Mesendoderm (in vitro differentiated cells): ENCODE results near the gene MBD5.
A peak's percentile ranks its signal among the peaks of the same experiment; 100 is the strongest.

ENCODE experiments used
- DNase-seq: peaks from one replicate; pipeline ENCODE4 v3.0.0; 2013
- H2AK5ac ChIP-seq: 2 replicates; pipeline ENCODE4 v1.6.1; 2013; ENCODE audit warnings: low read length, inconsistent platforms
- H2BK120ac ChIP-seq: 2 replicates; pipeline ENCODE4 v1.6.1; 2013; ENCODE audit warnings: low read depth, mild to moderate bottlenecking, low read length, moderate library complexity, mixed read lengths
- H2BK15ac ChIP-seq: replicated peaks from 2 replicates; pipeline ENCODE4 v1.6.1; 2013; ENCODE audit warnings: low read depth, mild to moderate bottlenecking, moderate library complexity
- H2BK5ac ChIP-seq: 2 replicates; pipeline ENCODE4 v1.6.1; 2013; ENCODE audit warnings: low read length, inconsistent platforms
- H3K18ac ChIP-seq: 2 replicates; pipeline ENCODE4 v1.6.1; 2013; ENCODE audit warnings: mild to moderate bottlenecking, low read length, mixed read lengths
- H3K23ac ChIP-seq: one replicate; pipeline ENCODE4 v1.6.1; 2013; ENCODE audit warnings: low read length
- H3K27ac ChIP-seq: 2 replicates; pipeline ENCODE4 v1.5.1; 2013; ENCODE audit warnings: low read depth, mild to moderate bottlenecking, inconsistent platforms, low read length, moderate library complexity
- H3K27me3 ChIP-seq: 2 replicates; pipeline ENCODE4 v1.6.1; 2013; ENCODE audit warnings: low read length, control low read depth, mild to moderate bottlenecking, inconsistent platforms; ENCODE audit not compliant: insufficient read depth, poor library complexity
- H3K36me3 ChIP-seq: 2 replicates; pipeline ENCODE4 v1.6.1; 2013; ENCODE audit warnings: low read length, inconsistent platforms; ENCODE audit not compliant: control insufficient read depth, insufficient read depth
- H3K4ac ChIP-seq: one replicate; pipeline ENCODE4 v1.6.1; 2013; ENCODE audit warnings: low read depth, mild to moderate bottlenecking, low read length, moderate library complexity
- H3K4me1 ChIP-seq: 2 replicates; pipeline ENCODE4 v1.6.1; 2013; ENCODE audit warnings: low read depth, low read length, inconsistent platforms; ENCODE audit not compliant: control insufficient read depth
- H3K4me2 ChIP-seq: 2 replicates; pipeline ENCODE4 v1.6.1; 2013; ENCODE audit warnings: low read length
- H3K4me3 ChIP-seq: 2 replicates; pipeline ENCODE4 v1.5.1; 2013; ENCODE audit warnings: mild to moderate bottlenecking, low read length
- H3K56ac ChIP-seq: one replicate; pipeline ENCODE4 v1.6.1; 2013; ENCODE audit warnings: low read length
- H3K79me1 ChIP-seq: 2 replicates; pipeline ENCODE4 v1.6.1; 2013; ENCODE audit warnings: low read length, inconsistent platforms
- H3K79me2 ChIP-seq: 2 replicates; pipeline ENCODE4 v1.6.1; 2013; ENCODE audit warnings: mild to moderate bottlenecking, low read length; ENCODE audit not compliant: control insufficient read depth, insufficient read depth
- H3K9ac ChIP-seq: 2 replicates; pipeline ENCODE4 v1.6.1; 2013; ENCODE audit warnings: low read length, inconsistent platforms
- H4K5ac ChIP-seq: one replicate; pipeline ENCODE4 v1.6.1; 2013; ENCODE audit warnings: low read length
- H4K8ac ChIP-seq: one replicate; pipeline ENCODE4 v1.6.1; 2013; ENCODE audit warnings: low read depth, mild to moderate bottlenecking, control low read depth, low read length, moderate library complexity
- WGBS: extraction: QIAGEN DNeasy Blood & Tissue Kit; methylation state at CpG from one replicate; pipeline ENCODE4 v1.1.7; 2013; ENCODE audit warnings: low lambda C conversion rate, missing lambda C conversion rate; ENCODE audit not compliant: insufficient coverage; ENCODE audit errors: extremely low coverage; 5-methylcytosine and 5-hydroxymethylcytosine counted together

MBD5 gene

DNA sequence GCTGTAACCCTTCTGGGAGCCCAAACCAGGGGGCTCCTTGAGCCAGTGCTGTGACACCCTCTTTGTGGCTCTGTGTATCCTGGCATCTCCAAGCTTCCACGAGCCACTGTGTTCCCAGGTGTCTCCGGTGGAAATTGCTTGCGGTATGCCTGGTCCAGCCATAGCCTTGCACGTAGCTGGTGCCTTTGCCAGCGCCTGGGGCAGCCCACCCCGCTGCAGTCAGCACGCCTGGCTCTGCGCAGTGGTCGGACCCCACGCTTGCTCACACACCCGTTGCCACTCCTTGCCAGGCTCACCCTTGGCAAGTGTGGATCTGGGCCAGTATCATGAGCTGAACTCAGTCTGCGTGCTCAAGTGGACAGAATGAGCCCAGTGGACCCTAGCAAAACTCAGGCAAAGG lies 152.3 kb downstream of the MBD5 start:
- Histone ChIP-seq H3K4me3 (no peak overlapping the region), H2BK15ac (no peak overlapping the region), H3K23ac (no peak overlapping the region), H3K9ac (no peak overlapping the region), H3K27me3 (no peaks in the 10 kb centered on the region), H2AK5ac (no peak overlapping the region), H3K4ac (no peak overlapping the region), H3K4me2 (no peak overlapping the region), H3K79me2 (no peaks in the 10 kb centered on the region), H2BK5ac (no peak overlapping the region), H4K5ac (no peak overlapping the region), H3K4me1 (no peaks in the 10 kb centered on the region), H3K27ac (no peak overlapping the region), H2BK120ac (no peak overlapping the region), H3K56ac (no peak overlapping the region), H3K18ac (no peak overlapping the region), H3K79me1 (no peaks in the 10 kb centered on the region), H3K36me3 (no peaks in the 10 kb centered on the region), H4K8ac (no peak overlapping the region)
- no CpG with 5 or more reads among the region's 12 CpGs for WGBS
- DNase-seq = no peak

DNA sequence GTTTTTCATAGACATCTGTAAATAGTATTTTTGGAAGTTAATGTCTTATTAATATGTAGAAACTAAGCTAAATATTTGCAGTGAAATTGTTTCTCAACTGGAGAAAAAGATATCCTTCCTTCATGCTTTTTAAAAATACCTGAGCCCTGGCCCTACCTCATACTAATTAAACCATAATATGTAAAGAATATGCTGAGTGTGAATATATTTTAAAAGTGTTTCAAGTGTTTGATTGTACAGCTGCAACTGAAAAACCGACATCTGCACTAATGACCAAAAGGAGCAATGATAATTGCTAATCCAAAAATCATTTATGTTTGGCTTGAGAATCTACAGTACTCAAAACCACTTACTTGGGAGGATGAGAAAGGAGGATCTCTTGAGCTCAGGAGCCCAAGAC lies 156.7 kb downstream of the MBD5 start:
- Histone ChIP-seq H3K4me2 (no peak overlapping the region), H2BK5ac (no peak overlapping the region), H3K23ac (no peak overlapping the region), H3K27ac (no peak overlapping the region), H3K4ac (no peak overlapping the region), H2BK120ac (no peak overlapping the region), H4K8ac (no peak overlapping the region), H3K9ac (no peak overlapping the region), H3K79me1 (no peaks in the 10 kb centered on the region), H3K36me3 (no peaks in the 10 kb centered on the region), H3K56ac (no peak overlapping the region), H3K18ac (no peak overlapping the region), H3K4me1 (no peaks in the 10 kb centered on the region), H2AK5ac (no peak overlapping the region), H4K5ac (no peak overlapping the region), H3K27me3 (no peaks in the 10 kb centered on the region), H3K79me2 (no peaks in the 10 kb centered on the region), H3K4me3 (no peak overlapping the region), H2BK15ac (no peak overlapping the region)
- no CpG with 5 or more reads among the region's 1 CpG for WGBS
- DNase-seq = no peak

DNA sequence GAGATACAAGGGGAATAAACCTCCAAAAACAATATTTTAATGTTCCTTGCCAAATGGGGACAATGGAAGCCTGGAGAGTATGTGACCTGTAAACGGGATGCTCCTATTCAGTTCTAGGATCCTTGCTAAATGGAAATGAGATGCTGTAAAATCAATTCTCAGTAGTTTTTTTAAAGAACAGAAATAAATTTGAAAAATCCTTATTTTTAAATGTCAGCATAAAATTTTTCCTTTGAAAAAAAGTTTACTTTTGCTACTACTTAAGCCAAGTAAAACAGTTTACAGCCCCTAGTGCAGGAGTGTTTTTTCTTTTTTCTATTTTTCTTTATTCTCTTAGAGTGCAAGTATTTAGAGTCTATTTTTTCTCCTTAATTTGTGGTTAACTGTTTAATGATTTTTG lies 158.8 kb downstream of the MBD5 start:
- no peaks in the 10 kb centered on the region for H3K4me1 ChIP-seq
- H3K79me2 ChIP-seq = no peaks in the 10 kb centered on the region

DNA sequence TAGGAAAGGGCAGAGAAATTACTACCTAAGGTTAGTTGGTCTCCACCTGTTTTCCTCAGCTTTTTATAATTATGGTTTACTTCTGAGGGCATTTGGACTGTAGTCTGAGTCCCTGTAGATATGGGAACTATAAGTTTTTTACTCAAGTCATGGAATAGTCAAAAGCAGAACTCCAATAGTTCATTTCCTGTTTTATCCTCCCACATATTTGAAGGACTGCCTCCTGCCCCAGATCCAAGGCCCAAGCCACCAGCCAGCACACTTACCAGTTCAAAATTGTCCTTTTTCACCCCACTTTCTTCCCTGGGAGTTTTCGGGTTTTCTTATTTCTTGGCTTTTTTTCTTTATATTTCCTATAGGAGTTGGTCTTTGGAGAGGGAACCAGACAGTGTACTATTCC lies 164.1 kb downstream of the MBD5 start:
- DNase-seq = no peak
- H3K36me3 ChIP-seq = no peaks in the 10 kb centered on the region

More for the DNA sequence above, 158.8 kb downstream of the MBD5 start:
- no peak overlapping the region for H3K56ac ChIP-seq
- no peaks in the 10 kb centered on the region for H3K36me3 ChIP-seq
- H2BK15ac ChIP-seq = no peak overlapping the region
- no peak overlapping the region for H4K5ac ChIP-seq
- H3K4me2 ChIP-seq = no peak overlapping the region
- no peak overlapping the region for H3K27ac ChIP-seq
- no peak overlapping the region for H4K8ac ChIP-seq
- H3K23ac ChIP-seq = no peak overlapping the region
- no peak overlapping the region for H3K4me3 ChIP-seq
- no peaks in the 10 kb centered on the region for H3K27me3 ChIP-seq
- no peaks in the 10 kb centered on the region for H3K79me1 ChIP-seq
- no peak overlapping the region for H3K9ac ChIP-seq
- WGBS = no CpG with 5 or more reads among the region's 1 CpG
- H2AK5ac ChIP-seq = no peak overlapping the region
- DNase-seq = no peak
- H3K18ac ChIP-seq = no peak overlapping the region
- H3K4ac ChIP-seq = no peak overlapping the region
- H2BK5ac ChIP-seq = no peak overlapping the region
- H2BK120ac ChIP-seq = no peak overlapping the region

GRCh38 chr2:148194882-148195281 lies 174.0 kb downstream of the MBD5 start:
- H3K4me2 ChIP-seq = no peak overlapping the region
- H4K5ac ChIP-seq = no peak overlapping the region
- no peak overlapping the region for H3K23ac ChIP-seq
- no peak overlapping the region for H3K4me3 ChIP-seq
- no peaks in the 10 kb centered on the region for H3K36me3 ChIP-seq
- H2BK120ac ChIP-seq = no peak overlapping the region
- H3K9ac ChIP-seq = no peak overlapping the region
- no peaks in the 10 kb centered on the region for H3K79me2 ChIP-seq
- H3K27ac ChIP-seq = no peak overlapping the region
- H3K56ac ChIP-seq = no peak overlapping the region
- no peaks in the 10 kb centered on the region for H3K4me1 ChIP-seq
- no peak overlapping the region for H3K18ac ChIP-seq
- H3K4ac ChIP-seq = no peak overlapping the region
- H3K27me3 ChIP-seq = no peaks in the 10 kb centered on the region
- H2BK15ac ChIP-seq = no peak overlapping the region
- no peak for DNase-seq
- H2BK5ac ChIP-seq = no peak overlapping the region
- H4K8ac ChIP-seq = no peak overlapping the region
- no peaks in the 10 kb centered on the region for H3K79me1 ChIP-seq
- no peak overlapping the region for H2AK5ac ChIP-seq

More for the DNA sequence above, 164.1 kb downstream of the MBD5 start:
- H3K27ac ChIP-seq = no peak overlapping the region
- H3K56ac ChIP-seq = no peak overlapping the region
- H3K4me3 ChIP-seq = no peak overlapping the region
- H3K79me2 ChIP-seq = no peaks in the 10 kb centered on the region
- H2BK5ac ChIP-seq = no peak overlapping the region
- no peak overlapping the region for H3K4ac ChIP-seq
- H3K79me1 ChIP-seq = no peaks in the 10 kb centered on the region
- no peak overlapping the region for H2AK5ac ChIP-seq
- H2BK15ac ChIP-seq = no peak overlapping the region
- H3K23ac ChIP-seq = no peak overlapping the region
- no peak overlapping the region for H3K18ac ChIP-seq
- no peak overlapping the region for H4K8ac ChIP-seq
- no peak overlapping the region for H4K5ac ChIP-seq
- H3K4me2 ChIP-seq = no peak overlapping the region
- H2BK120ac ChIP-seq = no peak overlapping the region
- WGBS = no CpG with 5 or more reads among the region's 1 CpG
- H3K27me3 ChIP-seq = no peaks in the 10 kb centered on the region
- H3K4me1 ChIP-seq = no peaks in the 10 kb centered on the region
- no peak overlapping the region for H3K9ac ChIP-seq

GRCh38 chr2:148201075-148202004 lies 180.4 kb downstream of the MBD5 start:
- Histone ChIP-seq H3K79me2 (no peaks in the 10 kb centered on the region), H4K5ac (no peak overlapping the region), H3K18ac (no peak overlapping the region), H3K9ac (no peak overlapping the region), H2BK5ac (no peak overlapping the region), H4K8ac (no peak overlapping the region), H3K79me1 (no peaks in the 10 kb centered on the region), H3K23ac (no peak overlapping the region), H3K4me1 (no peaks in the 10 kb centered on the region), H3K36me3 (no peaks in the 10 kb centered on the region), H3K27me3 (no peaks in the 10 kb centered on the region), H3K56ac (no peak overlapping the region), H2AK5ac (no peak overlapping the region), H3K27ac (no peak overlapping the region), H2BK15ac (no peak overlapping the region), H3K4ac (no peak overlapping the region), H2BK120ac (no peak overlapping the region), H3K4me2 (no peak overlapping the region), H3K4me3 (no peak overlapping the region)
- DNase-seq = peak; percentile 92
- WGBS = no CpG with 5 or more reads among the region's 15 CpGs
